ENCODE measurements around the gene TMEM89. TPM values are rescaled to one million over a fixed set of nuclear protein-coding genes. Genes with fewer than 3 reads are reported as not detected.

The TMEM89 gene
- total and polyA plus RNA-seq, 2 of the 13 experiments (the other 11 are each of a cell fraction or from before 2014, with no cell fraction given) = 0.31 to 0.59 TPM

DNA sequence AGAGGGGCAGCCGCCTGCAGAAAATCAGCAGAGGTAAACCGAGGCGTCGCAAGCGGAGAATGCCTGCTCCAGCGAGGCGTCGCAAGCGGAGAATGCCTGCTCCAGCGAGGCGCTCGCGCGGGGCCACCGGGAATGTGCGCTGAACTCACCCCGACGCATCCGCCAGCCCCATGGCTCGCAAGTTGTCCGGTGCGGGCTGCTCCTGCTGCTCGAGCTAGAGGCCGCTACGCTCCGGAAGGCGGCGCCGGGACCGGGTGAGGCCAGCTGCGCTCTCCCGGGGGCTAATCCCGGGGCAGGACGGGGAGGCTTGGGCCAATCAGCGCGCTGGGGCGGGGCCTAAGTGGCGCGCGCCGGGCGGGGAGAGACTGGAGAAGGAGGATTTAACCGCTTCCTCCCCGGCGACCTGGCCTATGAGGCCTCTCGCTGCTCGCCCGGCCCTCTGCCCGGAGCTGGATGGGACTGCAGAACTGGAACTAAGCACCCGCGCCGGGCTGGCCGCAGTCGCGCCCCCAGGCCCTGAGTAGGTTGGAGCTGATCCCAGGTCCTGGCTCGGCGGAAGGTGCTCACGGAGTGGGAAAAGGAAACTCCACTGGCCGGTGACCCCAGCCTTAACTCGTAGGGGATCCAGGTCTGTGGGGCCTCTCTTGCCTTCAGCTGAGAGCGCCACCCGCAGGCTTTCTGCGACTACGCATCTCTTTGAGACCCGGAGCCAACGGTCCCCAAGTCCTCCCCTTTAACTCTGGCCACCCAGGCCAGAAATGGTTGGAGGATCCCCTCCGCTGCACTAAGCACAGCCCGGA lies 13.9 kb upstream of the TMEM89 start, which contains the start of gene SLC26A6 (continued):
- no peak for TF ChIP-seq ZNF354B (CRISPR knock-in tag; IDR thresholded peaks at IDR 0.05)
- peak; percentile 80 for TF ChIP-seq HOXA5 (CRISPR knock-in tag; IDR thresholded peaks at IDR 0.05)
- TF ChIP-seq SRY (CRISPR knock-in tag; IDR thresholded peaks at IDR 0.05) = peak; percentile 95
- TF ChIP-seq ZNF589 (CRISPR knock-in tag; conservative IDR thresholded peaks at IDR 0.05) = peak; percentile 80
- peak; percentile 51; the same call in 1 of the 2 replicates for TF ChIP-seq AKAP8 (CRISPR knock-in tag; IDR thresholded peaks at IDR 0.05)
- TF ChIP-seq ZNF468 (CRISPR knock-in tag; IDR thresholded peaks at IDR 0.05) = 0 out of 2 replicates have a peak, but pooled peaks have one; percentile 45
- TF ChIP-seq, protein P1, sequence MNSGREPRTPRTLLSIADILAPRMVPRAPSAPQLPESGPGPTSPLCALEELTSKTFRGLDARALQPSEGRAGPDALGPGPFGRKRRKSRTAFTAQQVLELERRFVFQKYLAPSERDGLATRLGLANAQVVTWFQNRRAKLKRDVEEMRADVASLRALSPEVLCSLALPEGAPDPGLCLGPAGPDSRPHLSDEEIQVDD (CRISPR knock-in tag; IDR thresholded peaks at IDR 0.05; ENCODE audit: borderline replicate concordance) = no peak
- TF ChIP-seq NFATC3 (CRISPR knock-in tag; IDR thresholded peaks at IDR 0.05) = no peak
- peak; percentile 11; the same call in 1 of the 2 replicates for TF ChIP-seq FOXP4 (CRISPR knock-in tag; IDR thresholded peaks at IDR 0.05)
- TF ChIP-seq BCL6 (CRISPR knock-in tag; IDR thresholded peaks at IDR 0.05) = peak; percentile 33
- peak; percentile 54 for TF ChIP-seq ZNF143 (CRISPR knock-in tag; IDR thresholded peaks at IDR 0.05)
- no peak for TF ChIP-seq SMYD3 (CRISPR knock-in tag; IDR thresholded peaks at IDR 0.05)
- TF ChIP-seq, protein P2, sequence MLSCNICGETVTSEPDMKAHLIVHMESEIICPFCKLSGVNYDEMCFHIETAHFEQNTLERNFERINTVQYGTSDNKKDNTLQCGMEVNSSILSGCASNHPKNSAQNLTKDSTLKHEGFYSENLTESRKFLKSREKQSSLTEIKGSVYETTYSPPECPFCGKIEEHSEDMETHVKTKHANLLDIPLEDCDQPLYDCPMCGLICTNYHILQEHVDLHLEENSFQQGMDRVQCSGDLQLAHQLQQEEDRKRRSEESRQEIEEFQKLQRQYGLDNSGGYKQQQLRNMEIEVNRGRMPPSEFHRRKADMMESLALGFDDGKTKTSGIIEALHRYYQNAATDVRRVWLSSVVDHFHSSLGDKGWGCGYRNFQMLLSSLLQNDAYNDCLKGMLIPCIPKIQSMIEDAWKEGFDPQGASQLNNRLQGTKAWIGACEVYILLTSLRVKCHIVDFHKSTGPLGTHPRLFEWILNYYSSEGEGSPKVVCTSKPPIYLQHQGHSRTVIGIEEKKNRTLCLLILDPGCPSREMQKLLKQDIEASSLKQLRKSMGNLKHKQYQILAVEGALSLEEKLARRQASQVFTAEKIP (CRISPR knock-in tag; IDR thresholded peaks at IDR 0.05; ENCODE audit: borderline replicate concordance) = no peak
- TF ChIP-seq ZNF749 (CRISPR knock-in tag; IDR thresholded peaks at IDR 0.05; ENCODE audit: borderline replicate concordance) = peak; percentile 94; the same call in 1 of the 2 replicates
- TF ChIP-seq, protein P3, sequence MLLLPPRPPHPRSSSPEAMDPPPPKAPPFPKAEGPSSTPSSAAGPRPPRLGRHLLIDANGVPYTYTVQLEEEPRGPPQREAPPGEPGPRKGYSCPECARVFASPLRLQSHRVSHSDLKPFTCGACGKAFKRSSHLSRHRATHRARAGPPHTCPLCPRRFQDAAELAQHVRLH (CRISPR knock-in tag; IDR thresholded peaks at IDR 0.05; ENCODE audit: borderline replicate concordance, low read depth) = no peak
- peak; percentile 92 for TF ChIP-seq TFAP4 (IDR thresholded peaks at IDR 0.05; ENCODE audit: borderline replicate concordance, low read depth)
- TF ChIP-seq SIN3B (IDR thresholded peaks at IDR 0.05; ENCODE audit: low read length) = peak; percentile 32
- peak; percentile 51; the same call in 1 of the 2 replicates for TF ChIP-seq ZNF225 (CRISPR knock-in tag; IDR thresholded peaks at IDR 0.05)
- peak; percentile 49 for TF ChIP-seq TEAD3 (CRISPR knock-in tag; optimal IDR thresholded peaks at IDR 0.05; ENCODE audit: borderline replicate concordance)
- TF ChIP-seq ZSCAN9 (CRISPR knock-in tag; IDR thresholded peaks at IDR 0.05; ENCODE audit: borderline replicate concordance) = no peak; the same call in 1 of the 2 replicates
- TF ChIP-seq, protein P4, sequence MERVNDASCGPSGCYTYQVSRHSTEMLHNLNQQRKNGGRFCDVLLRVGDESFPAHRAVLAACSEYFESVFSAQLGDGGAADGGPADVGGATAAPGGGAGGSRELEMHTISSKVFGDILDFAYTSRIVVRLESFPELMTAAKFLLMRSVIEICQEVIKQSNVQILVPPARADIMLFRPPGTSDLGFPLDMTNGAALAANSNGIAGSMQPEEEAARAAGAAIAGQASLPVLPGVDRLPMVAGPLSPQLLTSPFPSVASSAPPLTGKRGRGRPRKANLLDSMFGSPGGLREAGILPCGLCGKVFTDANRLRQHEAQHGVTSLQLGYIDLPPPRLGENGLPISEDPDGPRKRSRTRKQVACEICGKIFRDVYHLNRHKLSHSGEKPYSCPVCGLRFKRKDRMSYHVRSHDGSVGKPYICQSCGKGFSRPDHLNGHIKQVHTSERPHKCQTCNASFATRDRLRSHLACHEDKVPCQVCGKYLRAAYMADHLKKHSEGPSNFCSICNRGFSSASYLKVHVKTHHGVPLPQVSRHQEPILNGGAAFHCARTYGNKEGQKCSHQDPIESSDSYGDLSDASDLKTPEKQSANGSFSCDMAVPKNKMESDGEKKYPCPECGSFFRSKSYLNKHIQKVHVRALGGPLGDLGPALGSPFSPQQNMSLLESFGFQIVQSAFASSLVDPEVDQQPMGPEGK (CRISPR knock-in tag; IDR thresholded peaks at IDR 0.05) = 0 out of 2 replicates have a peak, but pooled peaks have one; percentile 56
- TF ChIP-seq PTBP1 (IDR thresholded peaks at IDR 0.05; ENCODE audit: low read depth, low read length, poor library complexity, severe bottlenecking) = peak; percentile 70
- TF ChIP-seq ZNF83 (CRISPR knock-in tag; IDR thresholded peaks at IDR 0.05; ENCODE audit: borderline replicate concordance) = no peak
